Endothelial cell of umbilical vein (primary cell): Measurements from ENCODE around the gene RPUSD4. TPM values are rescaled to one million over a fixed set of nuclear protein-coding genes. Genes with fewer than 3 reads are reported as not detected.

Experiments
- BruUV-seq: library from RNA; stranded (reverse); fragments of 400-500 nt; replicated peaks from 2 replicates; lab custom pipeline; 2021; lab: Mats Ljungman, UMichigan
- CTCF ChIA-PET: fragments of 300-600, 350-600 bp; sonication (Branson Sonifier 250); formaldehyde crosslinking; loops from one replicate; lab custom pipeline; 2021; ENCODE audit warnings: antibody characterized with exemption, inconsistent platforms; lab: Charles Lee
- POLR2A ChIA-PET: fragments of 300-600, 350-600 bp; sonication (Branson Sonifier 250); formaldehyde crosslinking; loops from one replicate; lab custom pipeline; 2021; ENCODE audit warnings: antibody characterized with exemption, inconsistent platforms; lab: Charles Lee
- DNase-seq: peaks from one replicate; pipeline ENCODE4 v3.0.0-alpha.2; 2011; ENCODE audit warnings: low read depth, low spot score
- FAIRE-seq: peaks from 2 replicates; lab custom pipeline; 2011; peaks lifted over from hg19 to GRCh38; lab: Jason Lieb, UNC
- H2AFZ ChIP-seq: 2 replicates; pipeline ENCODE4 v1.6.0; 2012; ENCODE audit warnings: low read depth, low read length, control low read depth, inconsistent platforms
- H3K27ac ChIP-seq: 2 replicates; pipeline ENCODE4 v1.5.1; 2011; ENCODE audit warnings: low read depth, mild to moderate bottlenecking, control low read depth, low read length, moderate library complexity; ENCODE audit not compliant: insufficient read depth
- H3K27me3 ChIP-seq, 2 experiments: 2 replicates each; pipeline versions ENCODE4 v1.6.0 to v1.6.1; 2011; ENCODE audit warnings: low read length in 2 of 2, mixed read lengths in 1 of 2; ENCODE audit not compliant: control insufficient read depth in 2 of 2, insufficient read depth in 2 of 2
- H3K36me3 ChIP-seq, 2 experiments: 2 replicates in 1 of 2; 3 replicates in 1 of 2; pipeline ENCODE4 v1.5.1; 2011; ENCODE audit warnings: low read length in 2 of 2, mild to moderate bottlenecking in 1 of 2, moderate library complexity in 1 of 2; ENCODE audit not compliant: control insufficient read depth in 2 of 2, insufficient read depth in 2 of 2; ENCODE audit errors: extremely low read depth in 1 of 2
- H3K4me1 ChIP-seq: 3 replicates; pipeline ENCODE4 v1.5.1; 2011; ENCODE audit warnings: mild to moderate bottlenecking, low read length; ENCODE audit not compliant: control insufficient read depth, insufficient read depth; ENCODE audit errors: extremely low read depth
- H3K4me2 ChIP-seq: 2 replicates; pipeline ENCODE4 v1.6.1; 2011; ENCODE audit warnings: low read length, control low read depth, mixed read lengths; ENCODE audit not compliant: insufficient read depth
- H3K4me3 ChIP-seq, 3 experiments: fragments of 200-600 bp in 1 of 3; sonication (generic), shearing (Covaris generic) in 1 of 3; replicated peaks in 1 of 3; 2 replicates each; pipeline ENCODE4 v1.5.1; 2011 to 2016; ENCODE audit warnings: control low read depth in 3 of 3, low read length in 3 of 3, mild to moderate bottlenecking in 2 of 3, inconsistent platforms in 1 of 3, low read depth in 1 of 3, moderate library complexity in 1 of 3; ENCODE audit not compliant: insufficient read depth in 1 of 3
- H3K79me2 ChIP-seq: 2 replicates; pipeline ENCODE4 v1.6.0; 2012; ENCODE audit warnings: low read length, inconsistent platforms; ENCODE audit not compliant: control insufficient read depth, insufficient read depth
- H3K9ac ChIP-seq: replicated peaks from 2 replicates; pipeline ENCODE3; 2011; ENCODE audit warnings: low read length, control low read depth; ENCODE audit not compliant: insufficient read depth; ENCODE audit errors: extremely low read depth
- H3K9me1 ChIP-seq: replicated peaks from 3 replicates; pipeline ENCODE4 v1.6.0; 2011; ENCODE audit warnings: mild to moderate bottlenecking, low read length; ENCODE audit not compliant: control insufficient read depth, insufficient read depth; ENCODE audit errors: extremely low read depth
- H3K9me3 ChIP-seq: replicated peaks from 2 replicates; pipeline ENCODE4 v1.5.1; 2012; ENCODE audit warnings: low read length, inconsistent platforms; ENCODE audit not compliant: control insufficient read depth, insufficient read depth
- H4K20me1 ChIP-seq: replicated peaks from 2 replicates; pipeline ENCODE3; 2011; ENCODE audit warnings: mild to moderate bottlenecking, low read length; ENCODE audit not compliant: control insufficient read depth, insufficient read depth; ENCODE audit errors: extremely low read depth
- EZH2 ChIP-seq: IDR thresholded peaks from 2 replicates; pipeline ENCODE4 v1.6.1; 2012; ENCODE audit warnings: borderline replicate concordance, low read depth, mild to moderate bottlenecking, moderate library complexity, low read length, inconsistent platforms; ENCODE audit not compliant: severe bottlenecking
- GATA2 ChIP-seq: IDR thresholded peaks from 2 replicates; pipeline ENCODE4 v1.7.0; 2011; ENCODE audit warnings: low read depth, mild to moderate bottlenecking, moderate library complexity, mixed read lengths, low read length; ENCODE audit not compliant: insufficient read length, insufficient read depth
- JUN ChIP-seq: IDR thresholded peaks from 2 replicates; pipeline ENCODE4 v1.6.1; 2011; ENCODE audit warnings: borderline replicate concordance, low read depth; ENCODE audit not compliant: insufficient read length, insufficient read depth
- MAX ChIP-seq: IDR thresholded peaks from 2 replicates; pipeline ENCODE4 v1.6.1; 2011; ENCODE audit not compliant: insufficient read depth, insufficient read length
- POLR2A ChIP-seq: IDR thresholded peaks from 2 replicates; pipeline ENCODE4 v1.6.1; 2012; ENCODE audit warnings: low read depth, mild to moderate bottlenecking, control low read depth, low read length
- POLR2AphosphoS5 ChIP-seq: IDR thresholded peaks from 2 replicates; pipeline ENCODE4 v1.6.1; 2012; ENCODE audit warnings: low read depth, mild to moderate bottlenecking, control low read depth, low read length, moderate library complexity; ENCODE audit not compliant: insufficient read depth
- dilution Hi-C: fragments of 300-500 bp; cut with MboI; formaldehyde crosslinking; loops from one replicate; pipeline ENCODE4 v1.15.0; 2019; ENCODE audit warnings: low sequenced_read_pairs; ENCODE audit not compliant: extremely low pct_ligation_motif_present
- intact Hi-C: fragments of 100-400 bp; cut with micrococcal nuclease; formaldehyde crosslinking; loops from one replicate; pipeline ENCODE4 v1.10.0; 2022
- polyA plus RNA-seq, 4 experiments: library from polyadenylated mRNA; depleted of rRNA in 3 of 4; stranded (reverse) in 3 of 4; unstranded in 1 of 4; fragments of >200 nt; gene quantifications; 2 replicates each; pipeline versions ENCODE4 v1.2.1 to v1.2.3, GENCODE V29; 2011 to 2012; ENCODE audit warnings: missing spikeins in 1 of 4
- total RNA-seq: library from RNA; stranded (reverse); gene quantifications from 2 replicates; pipeline ENCODE4 v1.2.3, GENCODE V29; 2021

Gene RPUSD4
- total and polyA plus RNA-seq, 2 donors (not counting 3 experiments of a cell fraction or from before 2014, with no cell fraction given) = 37.8 to 40.8 TPM

DNA sequence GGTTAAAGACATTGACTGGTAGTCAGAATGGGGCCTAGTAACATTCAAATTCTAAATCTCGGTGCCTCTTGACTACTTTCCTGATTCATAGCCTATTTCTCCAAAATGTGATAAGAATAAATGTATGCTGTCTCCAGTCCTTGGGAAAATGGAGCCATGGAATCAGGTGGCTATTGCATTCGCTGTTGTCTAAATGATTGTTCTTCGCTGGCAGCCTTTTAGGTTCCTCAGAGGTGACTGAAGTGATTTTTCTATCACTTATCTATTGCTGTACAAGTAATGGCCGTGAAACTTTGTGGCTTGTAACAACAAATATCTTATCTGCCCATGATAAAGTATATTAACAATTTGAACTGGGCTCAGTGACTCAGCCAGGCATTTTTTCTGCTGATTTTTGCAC is 41.8 kb upstream of the RPUSD4 start:
- Histone ChIP-seq H3K4me1 (no peaks in the 10 kb centered on the region), H3K9me3 (no peaks in the 10 kb centered on the region), H3K27ac (no peak overlapping the region), H4K20me1 (no peaks in the 10 kb centered on the region), H3K4me3 (no peak overlapping the region), H3K4me2 (no peak overlapping the region), H3K9me1 (peaks cover 3% of the 10 kb centered on the region), H3K27me3 (no peaks in the 10 kb centered on the region), H3K79me2 (no peaks in the 10 kb centered on the region), H3K36me3 (peaks cover 8 to 16% of the 10 kb centered on the region in 2 experiments), H2AFZ (no peak overlapping the region), H3K9ac (no peak overlapping the region)
- DNase-seq (no peak), FAIRE-seq (no peak)
- BruUV-seq = no TSS peak
- dilution Hi-C loops (no loop called here), intact Hi-C loops (no loop called here)
- ChIA-PET CTCF (no interaction called here), POLR2A (no interaction called here)
- TF ChIP-seq MAX = no peak
- TF ChIP-seq POLR2A = no peak
- TF ChIP-seq GATA2 = no peak
- no peak for TF ChIP-seq JUN
- TF ChIP-seq EZH2 = no peak

- peak; percentile 21 for TF ChIP-seq POLR2AphosphoS5
- TF ChIP-seq GATA2 = no peak
- peaks cover 7% of the 10 kb centered on the region in 2 experiments for H3K36me3 ChIP-seq
- intact Hi-C loops = loop anchor here (1.0 to 2.0 kb wide), 2 partner anchors 16 to 36 kb away; partner anchors contain the start of genes FAM118B and RPUSD4
- FAIRE-seq = peak; percentile 91
- no peak overlapping the region for H2AFZ ChIP-seq
- no peaks in the 10 kb centered on the region for H3K79me2 ChIP-seq
- dilution Hi-C loops = no loop called here
- peaks cover 13% of the 10 kb centered on the region for H3K4me1 ChIP-seq
- H4K20me1 ChIP-seq = no peaks in the 10 kb centered on the region
- H3K27ac ChIP-seq = peak overlapping the region; percentile 73
- no peak overlapping the region for H3K4me3 ChIP-seq
- DNase-seq = peak; percentile 92
- H3K4me2 ChIP-seq = peak overlapping the region; percentile 38
- CTCF ChIA-PET = interaction anchor here (0.7 to 1.9 kb wide), 4 partner anchors 15 to 40 kb away, joined by 3 to 6 read pairs (median 4); partner anchors contain the start of genes FAM118B and RPUSD4
- H3K27me3 ChIP-seq = no peaks in the 10 kb centered on the region
- BruUV-seq = no TSS peak
- POLR2A ChIA-PET = no interaction called here
- no peak overlapping the region for H3K9ac ChIP-seq
- no peaks in the 10 kb centered on the region for H3K9me3 ChIP-seq
- no peaks in the 10 kb centered on the region for H3K9me1 ChIP-seq
Observed at GRCh38 chr11:126246636-126247035, 35.2 kb upstream of the RPUSD4 start.
